DMS79 (cell line): Measurements from ENCODE around the gene CFAP97.
"Not testable (repeated sequence)": the region's sequence is repeated elsewhere in the genome, so short reads cannot be mapped to it uniquely, and the experiment has no call there.

Experiments
- DNase-seq: peaks from one replicate; lab custom pipeline; 2025; lab: John Stamatoyannopoulos, UW

CFAP97 gene

DNA sequence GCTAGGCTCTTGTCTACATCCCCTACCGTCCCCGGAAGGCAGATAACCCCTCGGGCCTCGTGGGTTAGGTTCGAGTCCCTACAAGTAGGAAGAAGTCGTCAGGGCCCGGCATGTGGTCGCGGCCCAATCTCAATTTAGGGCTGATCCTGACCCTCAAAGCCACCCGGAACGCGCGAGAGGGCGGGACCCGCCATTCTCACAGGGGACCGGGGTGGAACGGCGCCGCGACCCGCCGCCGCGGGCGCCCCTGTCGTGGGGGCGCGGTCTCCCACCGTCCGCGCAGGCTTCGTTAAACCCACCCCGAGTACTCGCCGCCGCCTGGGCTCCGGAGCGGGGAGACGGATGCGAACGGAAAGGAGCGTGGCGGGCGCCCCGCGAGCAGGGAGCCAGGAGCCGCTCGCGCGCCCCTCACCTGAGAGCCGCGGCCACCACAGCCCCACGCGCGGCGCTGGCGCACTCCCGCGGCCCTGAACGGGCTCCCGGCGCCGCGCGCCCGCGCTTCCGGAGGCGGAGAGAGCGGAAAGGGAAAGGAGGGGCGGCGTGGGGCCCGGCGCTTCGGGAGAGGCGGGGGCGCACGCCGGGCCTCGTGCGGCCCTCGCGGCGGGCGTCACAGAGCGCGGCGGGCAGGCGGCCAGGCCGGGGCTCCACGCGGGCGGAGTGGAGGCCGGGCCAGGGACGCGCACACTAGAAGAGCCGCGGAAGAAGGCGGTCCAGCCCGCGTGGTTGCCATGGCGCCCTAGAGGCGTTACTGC, at the start of gene CFAP97:
Gene CFAP97, minus strand, starts transcription at position 515 of the 752 bp plus-strand sequence. CDS start 12,804 bp downstream, outside the sequence.
- DNase-seq, result no peak

DNA sequence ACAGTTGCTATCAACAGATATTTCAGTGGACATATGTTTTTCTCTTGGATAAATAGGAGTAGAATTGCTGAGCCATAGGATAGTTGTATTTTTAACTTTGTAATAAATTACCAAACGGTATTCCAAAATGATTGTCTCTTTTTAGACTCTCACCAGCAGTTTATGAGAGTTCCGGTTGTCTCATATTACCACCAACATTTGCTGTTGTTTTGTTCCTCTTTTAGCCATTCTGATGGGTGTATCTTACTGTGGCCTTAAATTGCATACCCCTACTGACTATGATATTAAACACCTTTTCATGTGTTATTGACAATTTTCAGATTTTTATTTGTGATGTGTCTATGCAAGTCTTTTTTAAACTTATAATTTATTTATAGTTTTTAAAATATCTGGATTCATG, 45.3 kb upstream of the CFAP97 start:
- DNase-seq, result no peak

DNA sequence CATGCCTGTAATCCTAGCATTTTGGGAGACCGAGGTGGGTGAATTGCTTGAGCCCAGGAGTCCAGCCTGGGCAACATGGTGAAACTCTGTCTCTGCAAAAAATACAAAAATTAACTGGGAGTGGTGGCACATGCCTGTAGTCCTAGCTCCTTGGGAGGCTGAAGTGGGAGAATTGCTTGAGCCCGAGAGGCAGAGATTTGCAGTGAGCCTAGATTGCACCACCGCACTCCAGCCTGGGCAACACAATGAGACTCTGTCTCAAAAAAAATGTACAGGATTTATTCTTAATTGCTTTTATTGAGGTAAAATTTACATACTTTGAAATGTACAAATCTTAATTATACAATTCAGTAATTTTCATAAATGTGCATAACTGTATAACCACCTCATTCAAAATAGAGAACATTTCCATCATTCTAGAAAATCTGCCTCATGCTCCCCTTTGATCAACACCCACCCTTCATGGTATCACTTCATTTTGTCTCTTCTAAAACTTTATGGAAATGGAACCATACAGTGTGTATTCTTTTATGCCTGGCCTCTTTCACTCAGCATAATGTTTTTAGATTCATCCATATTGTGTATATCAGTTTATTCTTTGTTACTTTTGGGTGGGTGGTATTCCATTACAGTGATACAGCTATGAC, 44.7 kb upstream of the CFAP97 start:
- DNase-seq, result no peak

DNA sequence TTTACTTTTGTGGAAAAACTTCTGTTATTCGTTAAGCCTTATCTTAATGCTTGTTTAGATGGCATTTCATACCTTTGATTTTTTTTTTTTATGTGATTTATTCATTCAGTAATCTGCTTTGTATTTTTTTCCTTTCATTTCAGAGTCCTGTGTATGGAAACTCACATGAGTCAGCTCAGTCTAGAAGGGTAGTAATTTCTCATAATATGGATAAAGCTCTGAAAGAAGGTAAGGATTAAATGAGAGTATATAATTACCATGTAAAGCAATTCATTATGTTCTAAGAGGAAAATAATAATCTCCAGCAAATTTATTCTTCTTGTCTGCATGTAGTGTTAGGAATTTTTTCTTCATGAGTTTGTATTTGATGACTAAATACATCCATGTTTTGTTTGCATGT, 43.4 kb upstream of the CFAP97 start:
- DNase-seq, result no peak

GRCh38 chr4:185246453-185246852, 42.7 kb upstream of the CFAP97 start:
- DNase-seq, result no peak

DNA sequence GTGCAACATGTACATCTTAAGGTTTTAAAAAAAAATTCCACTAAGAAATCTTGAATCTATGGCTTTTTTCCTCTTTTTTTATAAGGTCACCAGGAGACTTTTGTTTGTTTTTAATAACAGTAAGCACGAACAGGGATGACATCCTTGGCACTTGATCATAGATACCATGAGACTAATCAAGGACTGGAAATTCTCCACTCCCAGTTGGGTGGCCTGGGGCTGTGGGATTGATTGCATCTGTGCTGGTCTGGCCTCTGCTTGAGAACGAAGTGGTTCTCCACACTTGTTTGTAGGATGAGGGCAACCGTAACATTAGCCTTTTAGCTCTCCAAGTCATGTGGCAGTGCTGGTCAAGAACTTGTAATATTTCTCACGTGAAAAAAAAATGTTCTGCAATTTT, 41.0 kb upstream of the CFAP97 start:
- DNase-seq, result no peak

- DNase-seq, result no peak
Measured at GRCh38 chr4:185243879-185244278, 40.1 kb upstream of the CFAP97 start.

DNA sequence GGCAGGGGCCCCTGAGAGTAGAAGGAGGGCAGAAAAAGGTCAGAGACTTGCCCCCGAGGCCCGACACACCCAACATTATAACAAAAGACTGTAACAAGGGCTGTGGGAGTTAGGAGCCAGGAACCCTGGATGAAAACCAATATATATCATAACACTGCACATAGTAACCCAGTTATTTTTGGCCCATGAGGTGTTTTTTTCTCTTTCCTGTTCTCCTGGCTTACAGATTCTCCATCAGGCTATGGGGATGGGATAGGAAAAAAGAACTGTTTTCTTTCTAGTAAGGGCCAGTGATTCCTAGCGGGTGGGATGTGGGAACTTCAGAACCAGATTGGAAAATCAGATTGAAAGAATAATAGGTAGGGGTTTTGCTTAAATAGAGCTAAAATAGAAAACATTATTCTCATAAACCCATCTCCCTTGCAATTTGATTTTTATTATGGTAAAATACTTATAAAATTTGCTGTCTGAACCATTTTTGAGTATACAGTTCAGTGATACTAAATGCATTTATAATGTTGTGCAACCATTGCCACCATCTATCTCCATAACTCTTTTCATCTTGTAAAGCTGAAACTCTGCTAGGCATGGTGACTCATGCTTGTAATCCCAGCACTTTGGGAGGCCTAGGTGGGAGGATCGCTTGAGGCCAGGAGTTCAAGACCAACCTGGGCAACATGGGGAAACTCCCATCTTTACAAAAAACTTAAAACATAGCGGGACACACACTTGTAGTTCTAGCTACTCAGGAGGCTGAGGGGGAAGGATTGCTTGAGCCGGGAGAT, 39.1 kb upstream of the CFAP97 start:
- no peak for DNase-seq

DNA sequence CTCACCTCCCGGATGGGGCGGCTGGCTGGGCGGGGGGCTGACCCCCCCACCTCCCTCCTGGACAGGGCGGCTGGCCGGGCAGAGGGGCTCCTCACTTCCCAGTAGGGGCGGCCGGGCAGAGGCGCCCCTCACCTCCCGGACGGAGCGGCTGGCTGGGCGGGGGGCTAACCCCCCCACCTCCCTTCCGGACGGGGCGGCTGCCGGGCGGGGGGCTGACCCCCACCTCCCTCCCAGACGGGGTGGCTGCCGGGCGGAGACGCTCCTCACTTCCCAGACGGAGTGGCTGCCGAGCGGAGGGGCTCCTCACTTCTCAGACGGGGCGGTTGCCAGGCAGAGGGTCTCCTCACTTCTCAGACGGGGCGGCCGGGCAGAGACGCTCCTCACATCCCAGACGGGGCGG, 36.7 kb upstream of the CFAP97 start:
- not testable (repeated sequence) for DNase-seq

GRCh38 chr4:185238750-185239149, 35.0 kb upstream of the CFAP97 start:
- DNase-seq, result no peak

- DNase-seq, result no peak
Measured at GRCh38 chr4:185238215-185238681, 34.4 kb upstream of the CFAP97 start.

GRCh38 chr4:185237175-185237574, 33.4 kb upstream of the CFAP97 start:
- DNase-seq, result no peak

GRCh38 chr4:185235843-185236503, 32.2 kb upstream of the CFAP97 start:
- DNase-seq, result no peak

- DNase-seq, result no peak
Measured at GRCh38 chr4:185235119-185235842, 31.5 kb upstream of the CFAP97 start.

GRCh38 chr4:185232370-185232769, 28.6 kb upstream of the CFAP97 start:
- no peak for DNase-seq

GRCh38 chr4:185229021-185229818, 25.4 kb upstream of the CFAP97 start:
- DNase-seq, result no peak

DNA sequence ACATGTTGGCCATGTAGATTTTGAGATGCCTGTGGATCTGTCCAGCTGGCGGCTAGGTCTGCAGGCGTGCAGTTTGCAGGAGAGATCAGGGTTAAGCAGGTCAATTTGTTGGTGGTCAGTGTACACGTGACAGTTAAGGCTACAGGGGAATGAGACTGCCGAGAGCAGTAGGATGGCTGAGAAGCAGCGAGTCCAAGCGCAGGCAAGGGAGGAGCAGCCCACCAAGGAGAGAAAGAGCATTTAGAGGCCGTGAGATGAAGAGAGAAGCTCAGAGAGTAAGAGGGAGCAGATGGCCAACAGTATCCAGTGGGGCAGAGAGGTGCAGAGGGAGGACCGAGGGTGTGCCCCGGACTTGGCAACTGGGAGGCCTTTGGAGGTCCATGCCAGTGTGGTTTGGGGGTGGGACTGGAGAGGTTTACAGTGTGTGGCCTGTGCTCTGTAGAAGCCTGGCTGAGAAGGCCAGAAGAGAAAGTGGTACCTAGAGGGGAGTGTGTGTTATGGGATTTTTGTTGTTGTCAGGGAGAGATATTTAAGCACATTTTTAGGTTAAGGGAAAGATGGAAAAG, 24.0 kb upstream of the CFAP97 start:
- DNase-seq, result no peak

- DNase-seq, result no peak
Measured at GRCh38 chr4:185227131-185227551, 23.3 kb upstream of the CFAP97 start.

- DNase-seq, result no peak
Measured at GRCh38 chr4:185225940-185226339, 22.1 kb upstream of the CFAP97 start.

DNA sequence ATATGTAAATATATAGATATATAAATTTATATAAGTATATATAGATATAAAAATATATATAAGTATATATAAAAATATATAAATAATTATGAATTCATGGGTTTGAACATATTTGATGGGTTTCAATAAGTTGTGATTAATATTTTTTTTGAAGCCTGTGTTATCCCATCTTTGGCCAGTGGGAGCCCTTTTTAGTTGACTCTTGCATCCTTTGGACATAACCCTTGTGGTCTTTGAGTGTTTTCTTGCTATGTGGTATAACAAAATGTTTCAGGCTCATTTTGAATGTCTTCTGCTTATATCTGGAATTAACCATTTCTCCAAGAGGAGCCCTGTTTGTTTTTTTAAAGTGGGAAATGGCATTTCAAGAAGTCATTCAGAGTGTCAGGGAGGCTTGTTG, 20.8 kb upstream of the CFAP97 start:
- DNase-seq, result no peak
